GM19240 (cell line): ENCODE results near the gene RUNX3.
"Not testable (repeated sequence)": the region's sequence is repeated elsewhere in the genome, so short reads cannot be mapped to it uniquely, and the experiment has no call there.

ENCODE experiments used
- DNase-seq: peaks from one replicate; pipeline ENCODE4 v3.0.0; 2011; ENCODE audit warnings: low spot score; ENCODE audit not compliant: insufficient read length

RUNX3 gene

GRCh38 chr1:24930260-24931145, at the start of gene RUNX3:
TSS of gene RUNX3 (minus strand) at chr1:24930276. CDS start at chr1:24929868, 408 bp downstream.
- peak; percentile 96 for DNase-seq

GRCh38 chr1:24979232-24979631, 49.2 kb upstream of the RUNX3 start:
- DNase-seq: not testable (repeated sequence)

- DNase-seq: no peak
Observed at GRCh38 chr1:24978383-24979032, 48.4 kb upstream of the RUNX3 start.

GRCh38 chr1:24975391-24975790, 45.3 kb upstream of the RUNX3 start:
- DNase-seq: no peak

- DNase-seq: no peak
Observed at GRCh38 chr1:24973315-24973714, 43.2 kb upstream of the RUNX3 start.

- no peak for DNase-seq
Observed at GRCh38 chr1:24972915-24973242, 42.8 kb upstream of the RUNX3 start.

GRCh38 chr1:24972221-24972914, 42.3 kb upstream of the RUNX3 start:
- DNase-seq: no peak

- DNase-seq: no peak
Observed at GRCh38 chr1:24970926-24971875, 41.1 kb upstream of the RUNX3 start.

GRCh38 chr1:24970399-24970753, 40.3 kb upstream of the RUNX3 start:
- DNase-seq: no peak

GRCh38 chr1:24969596-24970398, 39.7 kb upstream of the RUNX3 start:
- no peak for DNase-seq

- DNase-seq: no peak
Observed at GRCh38 chr1:24968941-24969585, 39.0 kb upstream of the RUNX3 start.

- DNase-seq: no peak
Observed at GRCh38 chr1:24967962-24968361, 37.9 kb upstream of the RUNX3 start.

GRCh38 chr1:24967555-24967954, 37.5 kb upstream of the RUNX3 start:
- no peak for DNase-seq

- DNase-seq: peak; percentile 46
Observed at GRCh38 chr1:24966724-24967346, 36.8 kb upstream of the RUNX3 start.

- DNase-seq: no peak
Observed at GRCh38 chr1:24966121-24966723, 36.1 kb upstream of the RUNX3 start.

- DNase-seq: no peak
Observed at GRCh38 chr1:24965571-24965930, 35.5 kb upstream of the RUNX3 start.

GRCh38 chr1:24964811-24965570, 34.9 kb upstream of the RUNX3 start:
- peak; percentile 64 for DNase-seq

GRCh38 chr1:24963943-24964693, 34.0 kb upstream of the RUNX3 start:
- no peak for DNase-seq
